Neural crest cell (in vitro differentiated cells): ENCODE results near the gene RPL27A. TPM values are rescaled to one million over a fixed set of nuclear protein-coding genes. Genes with fewer than 3 reads are reported as not detected.
A peak's percentile ranks its signal among the peaks of the same experiment; 100 is the strongest.

ENCODE experiments used
- DNase-seq: peaks from one replicate; pipeline ENCODE4 v3.0.0; 2021; ENCODE audit warnings: low read depth, mixed read lengths, low spot score
- H3K27ac Mint-ChIP-seq: one replicate; pipeline ENCODE4 v1.8.0; 2021; ENCODE audit warnings: mild to moderate bottlenecking, mixed read lengths; ENCODE audit not compliant: unreplicated experiment
- H3K27me3 Mint-ChIP-seq: 2 replicates; pipeline ENCODE4 v1.8.0; 2021; ENCODE audit warnings: low read depth, mild to moderate bottlenecking, mixed read lengths
- H3K36me3 Mint-ChIP-seq: 2 replicates; pipeline ENCODE4 v1.8.0; 2021; ENCODE audit warnings: low read depth, mild to moderate bottlenecking, mixed read lengths
- H3K4me1 Mint-ChIP-seq: 2 replicates; pipeline ENCODE4 v1.8.0; 2021; ENCODE audit warnings: mixed read lengths
- H3K4me3 Mint-ChIP-seq: one replicate; pipeline ENCODE4 v1.8.0; 2021; ENCODE audit warnings: mild to moderate bottlenecking, mixed read lengths
- H3K9me3 Mint-ChIP-seq: 2 replicates; pipeline ENCODE4 v1.8.0; 2021; ENCODE audit warnings: mixed read lengths
- total RNA-seq: library from RNA; stranded (reverse); gene quantifications from 2 replicates; pipeline ENCODE4 v1.2.1, GENCODE V29; 2021
- TF ChIP-seq, protein P1 (sequence below): fragments of 200-600 bp; sonication (generic); conservative IDR thresholded peaks from 2 replicates; pipeline ENCODE4 v1.5.0; 2021; ENCODE audit warnings: antibody characterized with exemption, mild to moderate bottlenecking

RPL27A gene
- total RNA-seq, 1 donor from 2014 or later = 711 TPM

DNA sequence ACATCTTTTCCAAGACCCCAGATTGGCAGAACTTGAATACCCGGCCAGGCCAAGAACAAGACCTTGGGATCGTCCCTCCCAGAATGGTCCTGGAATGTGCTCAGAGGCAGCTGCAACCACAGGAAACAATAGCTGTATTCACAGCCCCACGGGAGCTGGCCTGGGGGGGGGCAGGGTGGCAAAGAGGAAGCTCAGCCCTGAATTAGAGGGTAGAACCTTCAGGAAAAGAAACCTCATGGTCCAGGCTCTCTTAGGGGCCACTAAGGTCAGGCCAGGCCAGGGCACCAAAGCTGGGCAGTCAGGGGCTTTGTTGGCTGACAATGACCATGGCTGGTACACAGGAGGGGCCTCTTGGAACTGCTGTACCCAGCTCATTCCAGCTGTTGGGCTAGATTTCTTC is 17.3 kb downstream of the RPL27A start:
- Mint-ChIP-seq H3K27me3 (no peaks in the 10 kb centered on the region), H3K36me3 (peaks cover 39% of the 10 kb centered on the region), H3K9me3 (no peaks in the 10 kb centered on the region), H3K4me3 (peak overlapping the region; percentile 76), H3K4me1 (peaks cover 48% of the 10 kb centered on the region), H3K27ac (peak overlapping the region; percentile 97)
- TF ChIP-seq, protein P1, sequence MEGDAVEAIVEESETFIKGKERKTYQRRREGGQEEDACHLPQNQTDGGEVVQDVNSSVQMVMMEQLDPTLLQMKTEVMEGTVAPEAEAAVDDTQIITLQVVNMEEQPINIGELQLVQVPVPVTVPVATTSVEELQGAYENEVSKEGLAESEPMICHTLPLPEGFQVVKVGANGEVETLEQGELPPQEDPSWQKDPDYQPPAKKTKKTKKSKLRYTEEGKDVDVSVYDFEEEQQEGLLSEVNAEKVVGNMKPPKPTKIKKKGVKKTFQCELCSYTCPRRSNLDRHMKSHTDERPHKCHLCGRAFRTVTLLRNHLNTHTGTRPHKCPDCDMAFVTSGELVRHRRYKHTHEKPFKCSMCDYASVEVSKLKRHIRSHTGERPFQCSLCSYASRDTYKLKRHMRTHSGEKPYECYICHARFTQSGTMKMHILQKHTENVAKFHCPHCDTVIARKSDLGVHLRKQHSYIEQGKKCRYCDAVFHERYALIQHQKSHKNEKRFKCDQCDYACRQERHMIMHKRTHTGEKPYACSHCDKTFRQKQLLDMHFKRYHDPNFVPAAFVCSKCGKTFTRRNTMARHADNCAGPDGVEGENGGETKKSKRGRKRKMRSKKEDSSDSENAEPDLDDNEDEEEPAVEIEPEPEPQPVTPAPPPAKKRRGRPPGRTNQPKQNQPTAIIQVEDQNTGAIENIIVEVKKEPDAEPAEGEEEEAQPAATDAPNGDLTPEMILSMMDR = no peak
- DNase-seq = peak; percentile 22

DNA sequence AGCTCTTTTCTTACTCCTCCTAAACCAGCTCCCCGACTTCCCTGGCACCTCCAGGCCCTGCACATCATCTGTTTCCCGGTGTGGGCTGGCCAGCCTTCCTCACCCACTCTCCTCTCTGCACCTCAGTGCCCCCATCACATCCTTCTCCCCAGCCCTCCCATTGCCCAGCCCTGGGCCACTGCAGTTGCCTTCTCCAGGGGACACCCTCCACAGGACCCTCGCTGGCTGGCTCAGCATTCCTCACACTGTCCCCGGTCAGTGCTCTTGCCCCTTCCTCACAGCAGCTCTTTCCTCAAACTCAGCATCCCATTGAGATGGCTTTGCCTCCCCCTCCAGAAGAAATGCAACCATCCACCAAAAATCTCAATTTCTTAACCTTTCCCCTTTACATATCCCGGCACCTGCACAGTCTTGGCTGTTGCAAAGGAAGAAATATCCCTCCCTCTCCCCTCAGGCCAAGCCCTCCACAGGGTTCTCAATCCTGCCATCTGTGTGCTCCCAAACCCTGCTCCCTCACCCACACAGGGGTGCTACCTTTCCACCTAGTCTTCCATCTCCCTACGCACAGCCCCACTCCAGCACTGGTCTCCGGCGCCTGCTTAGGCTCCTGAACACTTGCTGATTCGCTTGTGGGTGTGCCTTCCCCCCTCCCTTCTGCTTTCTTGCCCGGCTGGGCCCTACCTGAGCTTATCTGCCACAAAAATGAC is 19.5 kb downstream of the RPL27A start:
- peaks cover 47% of the 10 kb centered on the region for H3K4me1 Mint-ChIP-seq
- peak overlapping the region; percentile 23 for H3K4me3 Mint-ChIP-seq
- DNase-seq = no peak
- H3K36me3 Mint-ChIP-seq = peaks cover 34% of the 10 kb centered on the region
- H3K27ac Mint-ChIP-seq = peak overlapping the region; percentile 86
- TF ChIP-seq, protein P1 = no peak
- H3K27me3 Mint-ChIP-seq = no peaks in the 10 kb centered on the region
- H3K9me3 Mint-ChIP-seq = no peaks in the 10 kb centered on the region

DNA sequence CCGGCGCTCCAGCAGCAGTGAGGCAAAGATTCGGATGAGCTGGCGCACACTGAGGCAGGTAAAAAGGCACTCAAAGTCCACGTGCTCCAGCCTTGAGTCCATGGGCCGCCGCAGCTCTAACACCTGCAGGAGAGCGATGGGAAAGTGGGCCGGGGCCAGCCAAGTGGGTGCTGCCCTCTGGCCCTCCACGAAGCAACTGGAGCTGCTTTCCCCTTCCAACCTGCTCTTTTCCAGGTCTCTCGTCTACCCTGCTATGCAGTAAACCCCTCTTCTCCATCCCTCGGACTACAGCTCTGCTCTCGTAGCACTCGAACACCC is 20.0 kb downstream of the RPL27A start:
- peaks cover 42% of the 10 kb centered on the region for H3K4me1 Mint-ChIP-seq

DNA sequence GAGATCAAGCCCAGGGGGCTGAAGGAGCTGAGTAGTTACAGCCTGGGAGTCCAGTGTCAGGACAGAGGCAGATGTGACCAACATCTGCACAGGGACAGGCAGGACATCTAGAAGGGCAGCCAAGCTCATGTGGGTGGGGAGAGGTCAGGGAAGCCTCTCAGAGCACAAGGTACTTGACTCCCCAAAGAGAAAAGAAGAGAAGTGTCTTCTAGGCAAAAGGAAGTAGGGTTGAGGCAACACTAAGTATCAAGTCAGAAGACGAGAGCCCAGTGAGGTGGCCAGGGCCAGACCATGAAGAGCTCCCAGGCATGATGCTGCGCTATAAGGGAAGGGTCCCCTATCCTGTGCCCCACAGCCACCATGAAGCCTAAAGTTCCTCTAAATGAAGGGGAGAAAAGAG is 21.5 kb downstream of the RPL27A start:
- H3K4me1 Mint-ChIP-seq = peaks cover 29% of the 10 kb centered on the region
- H3K27ac Mint-ChIP-seq = no peak overlapping the region
- H3K4me3 Mint-ChIP-seq = no peak overlapping the region
- peaks cover 19% of the 10 kb centered on the region for H3K36me3 Mint-ChIP-seq
- no peaks in the 10 kb centered on the region for H3K9me3 Mint-ChIP-seq
- no peak for DNase-seq
- TF ChIP-seq, protein P1 = no peak
- no peaks in the 10 kb centered on the region for H3K27me3 Mint-ChIP-seq

More for the DNA sequence above, 20.0 kb downstream of the RPL27A start:
- Mint-ChIP-seq H3K27me3 (no peaks in the 10 kb centered on the region), H3K4me3 (no peak overlapping the region), H3K36me3 (peaks cover 29% of the 10 kb centered on the region), H3K27ac (no peak overlapping the region), H3K9me3 (no peaks in the 10 kb centered on the region)
- TF ChIP-seq, protein P1 = no peak
- no peak for DNase-seq

DNA sequence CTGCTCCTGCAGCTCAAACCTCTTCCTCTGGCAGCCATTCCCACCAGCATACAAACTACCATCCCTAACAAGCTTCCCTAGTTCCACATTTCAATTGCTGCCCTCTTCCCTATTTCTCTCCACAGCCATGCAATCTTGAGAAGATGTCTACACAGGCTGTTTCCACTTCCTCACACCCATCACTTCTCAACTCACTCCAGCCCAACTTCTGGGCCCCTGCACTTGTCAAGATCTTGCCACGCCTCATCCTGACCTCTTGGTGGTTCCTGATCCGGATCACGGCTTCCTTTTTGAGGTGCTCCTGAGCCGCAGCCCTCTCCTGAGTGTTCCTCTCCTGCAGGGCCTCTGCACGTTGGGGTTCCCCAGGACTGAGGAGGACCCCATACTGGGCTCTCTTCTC is 22.6 kb downstream of the RPL27A start:
- no peaks in the 10 kb centered on the region for H3K9me3 Mint-ChIP-seq
- H3K4me3 Mint-ChIP-seq = no peak overlapping the region
- H3K27ac Mint-ChIP-seq = no peak overlapping the region
- DNase-seq = no peak
- TF ChIP-seq, protein P1 = no peak
- peaks cover 19% of the 10 kb centered on the region for H3K4me1 Mint-ChIP-seq
- peaks cover 19% of the 10 kb centered on the region for H3K36me3 Mint-ChIP-seq
- no peaks in the 10 kb centered on the region for H3K27me3 Mint-ChIP-seq
